Measurements from ENCODE around the gene POLR3H.

Gene POLR3H

DNA sequence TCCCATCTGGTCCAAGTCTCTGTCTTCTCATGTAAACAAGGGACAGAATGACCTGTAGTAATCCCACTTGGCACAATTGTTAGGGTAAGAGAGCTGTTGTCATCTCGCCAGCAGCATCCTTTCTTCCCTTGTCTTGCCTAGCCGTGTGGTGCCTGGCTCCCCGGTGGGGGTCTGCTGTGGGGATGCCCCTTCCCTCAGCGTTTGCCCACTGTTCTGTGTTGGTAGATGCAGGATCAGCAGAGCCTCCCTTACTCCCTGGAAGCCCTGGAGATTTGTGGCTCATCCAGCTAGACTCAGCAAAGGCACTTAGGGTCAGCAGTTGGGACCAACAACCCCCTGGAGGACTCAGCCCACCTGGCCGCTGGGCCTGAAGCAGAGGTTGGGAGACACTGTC is 62.3 kb downstream of the POLR3H start:
- Histone ChIP-seq H3K9me2 (replicated peaks; ENCODE audit: low read depth, low read length) (no peaks in the 10 kb centered on the region), H3K36me3 (ENCODE audit: insufficient read depth, low read length) (no peaks in the 10 kb centered on the region), H3K79me2 (ENCODE audit: insufficient read depth, low read length) (peaks cover 74% of the 10 kb centered on the region), H4K20me1 (ENCODE audit: insufficient read depth, low read length, poor library complexity, severe bottlenecking) (peaks cover 8% of the 10 kb centered on the region), H3K9ac (ENCODE audit: low read depth, low read length, poor library complexity, severe bottlenecking) (no peak overlapping the region), H3K4me2 (ENCODE audit: low read depth, low read length, poor library complexity, severe bottlenecking) (no peak overlapping the region), H3F3A (ENCODE audit: low read depth) (no peaks in the 10 kb centered on the region), H3K4me3 (ENCODE audit: low read length, poor library complexity, severe bottlenecking) (no peak overlapping the region), H3K4me1 (ENCODE audit: insufficient read depth, low read length, poor library complexity, severe bottlenecking) (no peaks in the 10 kb centered on the region), H3K9me3 (ENCODE audit: insufficient read depth, low read depth, low read length) (no peaks in the 10 kb centered on the region), H3K27me3 (ENCODE audit: insufficient read depth, low read length, poor library complexity, severe bottlenecking) (no peaks in the 10 kb centered on the region), H2AFZ (ENCODE audit: low read length) (no peak overlapping the region)
- TF ChIP-seq, protein P1, sequence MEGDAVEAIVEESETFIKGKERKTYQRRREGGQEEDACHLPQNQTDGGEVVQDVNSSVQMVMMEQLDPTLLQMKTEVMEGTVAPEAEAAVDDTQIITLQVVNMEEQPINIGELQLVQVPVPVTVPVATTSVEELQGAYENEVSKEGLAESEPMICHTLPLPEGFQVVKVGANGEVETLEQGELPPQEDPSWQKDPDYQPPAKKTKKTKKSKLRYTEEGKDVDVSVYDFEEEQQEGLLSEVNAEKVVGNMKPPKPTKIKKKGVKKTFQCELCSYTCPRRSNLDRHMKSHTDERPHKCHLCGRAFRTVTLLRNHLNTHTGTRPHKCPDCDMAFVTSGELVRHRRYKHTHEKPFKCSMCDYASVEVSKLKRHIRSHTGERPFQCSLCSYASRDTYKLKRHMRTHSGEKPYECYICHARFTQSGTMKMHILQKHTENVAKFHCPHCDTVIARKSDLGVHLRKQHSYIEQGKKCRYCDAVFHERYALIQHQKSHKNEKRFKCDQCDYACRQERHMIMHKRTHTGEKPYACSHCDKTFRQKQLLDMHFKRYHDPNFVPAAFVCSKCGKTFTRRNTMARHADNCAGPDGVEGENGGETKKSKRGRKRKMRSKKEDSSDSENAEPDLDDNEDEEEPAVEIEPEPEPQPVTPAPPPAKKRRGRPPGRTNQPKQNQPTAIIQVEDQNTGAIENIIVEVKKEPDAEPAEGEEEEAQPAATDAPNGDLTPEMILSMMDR (conservative IDR thresholded peaks at IDR 0.05; ENCODE audit: low read length), result no peak
- TF ChIP-seq EZH2phosphoT487 (IDR thresholded peaks at IDR 0.05; ENCODE audit: borderline replicate concordance), result no peak

DNA sequence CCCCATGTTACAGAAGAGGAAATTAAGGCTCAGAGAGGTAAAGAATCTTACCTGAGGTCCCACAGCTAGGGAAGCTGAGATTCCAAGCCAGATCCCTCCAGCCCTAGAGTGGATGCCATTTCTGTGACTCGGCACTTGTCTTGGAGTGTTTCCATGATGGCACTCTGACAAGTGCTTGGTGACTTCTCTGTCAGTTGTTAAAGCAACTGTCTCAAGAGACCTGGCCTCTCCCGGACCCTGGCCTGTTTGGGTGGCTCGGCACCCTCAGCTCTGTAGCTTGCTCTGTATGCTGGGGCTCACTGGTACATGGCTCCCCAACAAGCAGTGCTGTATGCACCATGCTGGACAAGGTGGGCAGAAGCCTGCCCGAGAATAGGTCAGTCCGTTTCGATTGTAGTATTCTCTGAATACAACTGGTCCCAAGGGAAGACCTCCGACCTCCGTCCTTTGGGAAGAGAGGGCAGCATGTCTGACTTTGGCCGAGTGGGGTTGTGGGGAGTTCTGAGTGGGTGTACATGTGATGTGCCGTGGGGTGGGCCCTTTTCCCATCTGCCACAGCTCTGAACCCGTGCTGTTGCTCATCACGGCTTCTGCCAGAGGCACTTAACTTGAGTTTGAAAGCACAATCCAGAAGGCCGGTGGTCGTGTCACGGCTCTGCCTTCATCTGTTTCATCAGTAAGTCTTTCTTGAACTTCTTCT is 63.0 kb downstream of the POLR3H start:
- H4K20me1 ChIP-seq (ENCODE audit: insufficient read depth, low read length, poor library complexity, severe bottlenecking), result peaks cover 8% of the 10 kb centered on the region
- TF ChIP-seq, protein P1 (conservative IDR thresholded peaks at IDR 0.05; ENCODE audit: low read length), result no peak
- no peak for TF ChIP-seq EZH2phosphoT487 (IDR thresholded peaks at IDR 0.05; ENCODE audit: borderline replicate concordance)
- no peaks in the 10 kb centered on the region for H3F3A ChIP-seq (ENCODE audit: low read depth)
- no peaks in the 10 kb centered on the region for H3K27me3 ChIP-seq (ENCODE audit: insufficient read depth, low read length, poor library complexity, severe bottlenecking)
- H3K79me2 ChIP-seq (ENCODE audit: insufficient read depth, low read length), result peaks cover 76% of the 10 kb centered on the region
- no peaks in the 10 kb centered on the region for H3K4me1 ChIP-seq (ENCODE audit: insufficient read depth, low read length, poor library complexity, severe bottlenecking)
- no peak overlapping the region for H2AFZ ChIP-seq (ENCODE audit: low read length)
- H3K9me2 ChIP-seq (replicated peaks; ENCODE audit: low read depth, low read length), result no peaks in the 10 kb centered on the region
- no peak overlapping the region for H3K4me3 ChIP-seq (ENCODE audit: low read length, poor library complexity, severe bottlenecking)
- H3K4me2 ChIP-seq (ENCODE audit: low read depth, low read length, poor library complexity, severe bottlenecking), result no peak overlapping the region
- no peaks in the 10 kb centered on the region for H3K36me3 ChIP-seq (ENCODE audit: insufficient read depth, low read length)
- no peak overlapping the region for H3K9ac ChIP-seq (ENCODE audit: low read depth, low read length, poor library complexity, severe bottlenecking)
- no peaks in the 10 kb centered on the region for H3K9me3 ChIP-seq (ENCODE audit: insufficient read depth, low read depth, low read length)

DNA sequence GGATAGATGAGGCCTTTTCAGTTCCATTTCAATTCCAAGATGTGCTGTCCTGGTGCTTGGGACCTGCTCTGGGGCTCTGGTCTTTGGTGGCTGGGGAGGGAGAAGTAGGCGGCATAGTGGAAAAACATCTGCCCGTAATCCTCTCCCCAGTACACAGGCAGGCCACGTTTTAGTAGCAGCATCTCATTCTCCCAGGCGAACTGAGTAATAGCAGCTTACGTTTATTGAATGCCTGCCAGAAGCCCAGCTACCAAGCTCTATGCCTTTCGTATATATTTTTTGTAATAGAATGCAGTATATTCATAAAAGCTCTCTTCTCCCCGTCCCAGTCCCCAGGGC is 63.9 kb downstream of the POLR3H start:
- Histone ChIP-seq H3K4me2 (ENCODE audit: low read depth, low read length, poor library complexity, severe bottlenecking) (no peak overlapping the region), H3K79me2 (ENCODE audit: insufficient read depth, low read length) (peaks cover 79% of the 10 kb centered on the region)

More for the DNA sequence above, 63.9 kb downstream of the POLR3H start:
- no peak overlapping the region for H3K9ac ChIP-seq (ENCODE audit: low read depth, low read length, poor library complexity, severe bottlenecking)
- H3F3A ChIP-seq (ENCODE audit: low read depth), result no peaks in the 10 kb centered on the region
- H3K4me3 ChIP-seq (ENCODE audit: low read length, poor library complexity, severe bottlenecking), result no peak overlapping the region
- TF ChIP-seq EZH2phosphoT487 (IDR thresholded peaks at IDR 0.05; ENCODE audit: borderline replicate concordance), result no peak
- TF ChIP-seq, protein P1 (conservative IDR thresholded peaks at IDR 0.05; ENCODE audit: low read length), result no peak
- no peaks in the 10 kb centered on the region for H3K9me2 ChIP-seq (replicated peaks; ENCODE audit: low read depth, low read length)
- H4K20me1 ChIP-seq (ENCODE audit: insufficient read depth, low read length, poor library complexity, severe bottlenecking), result peaks cover 8% of the 10 kb centered on the region
- H3K4me1 ChIP-seq (ENCODE audit: insufficient read depth, low read length, poor library complexity, severe bottlenecking), result no peaks in the 10 kb centered on the region
- H3K27me3 ChIP-seq (ENCODE audit: insufficient read depth, low read length, poor library complexity, severe bottlenecking), result no peaks in the 10 kb centered on the region
- no peaks in the 10 kb centered on the region for H3K9me3 ChIP-seq (ENCODE audit: insufficient read depth, low read depth, low read length)
- H2AFZ ChIP-seq (ENCODE audit: low read length), result no peak overlapping the region
- no peaks in the 10 kb centered on the region for H3K36me3 ChIP-seq (ENCODE audit: insufficient read depth, low read length)
